Keratinocyte (primary cell): ENCODE measurements around the gene TEX101. TPM values are rescaled to one million over a fixed set of nuclear protein-coding genes. Genes with fewer than 3 reads are reported as not detected.
"Not testable (repeated sequence)": the region's sequence is repeated elsewhere in the genome, so short reads cannot be mapped to it uniquely, and the experiment has no call there.

Experiments
- DNase-seq: peaks from one replicate; pipeline ENCODE4 v3.0.0-alpha.2; 2011; ENCODE audit warnings: low read depth, missing footprints, low spot score
- FAIRE-seq: peaks from 2 replicates; lab custom pipeline; 2011; peaks lifted over from hg19 to GRCh38; lab: Jason Lieb, UNC
- H2AFZ ChIP-seq: 2 replicates; pipeline ENCODE4 v1.6.0; 2012; ENCODE audit warnings: low read length, control low read depth, inconsistent platforms; ENCODE audit not compliant: control insufficient read depth
- H3K27ac ChIP-seq: 2 replicates; pipeline ENCODE4 v1.5.1; 2011; ENCODE audit warnings: low read length; ENCODE audit not compliant: control insufficient read depth, insufficient read depth
- H3K27me3 ChIP-seq: 3 replicates; pipeline ENCODE4 v1.6.0; 2011; ENCODE audit warnings: low read length; ENCODE audit not compliant: control insufficient read depth, insufficient read depth; ENCODE audit errors: extremely low read depth
- H3K36me3 ChIP-seq, 2 experiments: 2 replicates in 1 of 2; 3 replicates in 1 of 2; pipeline ENCODE4 v1.5.1; 2011; ENCODE audit warnings: low read length in 2 of 2, mild to moderate bottlenecking in 1 of 2; ENCODE audit not compliant: control insufficient read depth in 2 of 2, insufficient read depth in 2 of 2; ENCODE audit errors: extremely low read depth in 1 of 2
- H3K4me1 ChIP-seq: 3 replicates; pipeline ENCODE4 v1.5.1; 2011; ENCODE audit warnings: low read length; ENCODE audit not compliant: control insufficient read depth, insufficient read depth; ENCODE audit errors: extremely low read depth
- H3K4me2 ChIP-seq: 3 replicates; pipeline ENCODE4 v1.6.0; 2011; ENCODE audit warnings: low read depth, low read length; ENCODE audit not compliant: control insufficient read depth, insufficient read depth; ENCODE audit errors: extremely low read depth
- H3K4me3 ChIP-seq, 3 experiments: fragments of 200-600 bp in 1 of 3; sonication (generic) in 1 of 3; 2 replicates in 2 of 3; 3 replicates in 1 of 3; pipeline ENCODE4 v1.5.1; 2011 to 2016; ENCODE audit warnings: low read length in 3 of 3, mild to moderate bottlenecking in 3 of 3, control low read depth in 2 of 3, inconsistent platforms in 1 of 3, low read depth in 1 of 3, mixed read lengths in 1 of 3, mixed run types in 1 of 3, moderate library complexity in 1 of 3; ENCODE audit not compliant: control insufficient read depth in 2 of 3, insufficient read depth in 2 of 3; ENCODE audit errors: extremely low read depth in 1 of 3
- H3K79me2 ChIP-seq: 2 replicates; pipeline ENCODE4 v1.6.0; 2012; ENCODE audit warnings: low read length; ENCODE audit not compliant: control insufficient read depth, insufficient read depth
- H3K9ac ChIP-seq: 3 replicates; pipeline ENCODE4 v1.6.0; 2011; ENCODE audit warnings: low read length; ENCODE audit not compliant: control insufficient read depth, insufficient read depth; ENCODE audit errors: extremely low read depth
- H3K9me1 ChIP-seq: 3 replicates; pipeline ENCODE4 v1.6.0; 2011; ENCODE audit warnings: low read length; ENCODE audit not compliant: control insufficient read depth, insufficient read depth; ENCODE audit errors: extremely low read depth
- H3K9me3 ChIP-seq: 2 replicates; pipeline ENCODE4 v1.5.1; 2012; ENCODE audit warnings: low read depth, low read length; ENCODE audit not compliant: control insufficient read depth
- H4K20me1 ChIP-seq: 3 replicates; pipeline ENCODE4 v1.6.0; 2011; ENCODE audit warnings: low read length; ENCODE audit not compliant: control insufficient read depth, insufficient read depth; ENCODE audit errors: extremely low read depth
- EZH2 ChIP-seq: IDR thresholded peaks from one replicate; pipeline ENCODE4 v1.6.1; 2012; ENCODE audit warnings: inconsistent platforms, mild to moderate bottlenecking, low read length, moderate library complexity
- dilution Hi-C: fragments of 300-500 bp; cut with MboI; formaldehyde crosslinking; loops from one replicate; pipeline ENCODE4 v1.7.0; 2020; ENCODE audit warnings: low sequenced_read_pairs; ENCODE audit not compliant: extremely low pct_ligation_motif_present
- polyA minus RNA-seq, 3 experiments: library from RNA; depleted of rRNA, polyadenylated mRNA; stranded (reverse); fragments of >200 nt; gene quantifications; 1 replicate in 1 of 3; 2 replicates in 1 of 3; 3 replicates in 1 of 3; pipeline ENCODE4 v1.2.3, GENCODE V29; 2011
- polyA plus RNA-seq, 5 experiments: library from polyadenylated mRNA; depleted of rRNA in 3 of 5; stranded (reverse) in 3 of 5; stranded (forward) in 1 of 5; unstranded in 1 of 5; fragments of >200 nt; gene quantifications; 1 replicate in 1 of 5; 2 replicates in 3 of 5; 3 replicates in 1 of 5; pipeline versions ENCODE4 v1.2.1 to v1.2.3, GENCODE V29; 2011 to 2012; ENCODE audit warnings: missing spikeins in 2 of 5, low read depth in 1 of 5, low replicate concordance in 1 of 5
- TF ChIP-seq, protein P1 (sequence below), 3 experiments: IDR thresholded peaks in 1 of 3; conservative IDR thresholded peaks in 1 of 3; optimal IDR thresholded peaks in 1 of 3; 2 replicates in 2 of 3; 3 replicates in 1 of 3; pipeline versions ENCODE3 to v1.5.1; 2011; ENCODE audit warnings: low read length in 3 of 3, mild to moderate bottlenecking in 3 of 3, moderate library complexity in 2 of 3, control low read depth in 1 of 3, inconsistent platforms in 1 of 3; ENCODE audit not compliant: insufficient read depth in 2 of 3; ENCODE audit errors: extremely low read depth in 1 of 3

Gene TEX101, protein sequence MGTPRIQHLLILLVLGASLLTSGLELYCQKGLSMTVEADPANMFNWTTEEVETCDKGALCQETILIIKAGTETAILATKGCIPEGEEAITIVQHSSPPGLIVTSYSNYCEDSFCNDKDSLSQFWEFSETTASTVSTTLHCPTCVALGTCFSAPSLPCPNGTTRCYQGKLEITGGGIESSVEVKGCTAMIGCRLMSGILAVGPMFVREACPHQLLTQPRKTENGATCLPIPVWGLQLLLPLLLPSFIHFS
- polyA plus RNA-seq: 0.18 TPM in 1 of 3 replicates, not detected in the others
- 1.5 TPM for polyA plus RNA-seq (2011; ENCODE audit: low read depth)
- 0.11 TPM in 1 of 2 replicates, not detected in the other for polyA plus RNA-seq (2011; cell fraction: cytosol; rRNA removed)
- polyA plus RNA-seq (2011; cell fraction: nucleus; rRNA removed): 0.15 and 0.23 TPM in 2 replicates
- 1.4 TPM in 1 of 2 replicates, not detected in the other for polyA plus RNA-seq (2012; ENCODE audit: low replicate concordance)
- not detected in 3 replicates for polyA minus RNA-seq
- polyA minus RNA-seq (2011; cell fraction: cytosol; rRNA and poly(A)+ RNA removed): not detected
- polyA minus RNA-seq (2011; cell fraction: nucleus; rRNA and poly(A)+ RNA removed): not detected in 2 replicates

DNA sequence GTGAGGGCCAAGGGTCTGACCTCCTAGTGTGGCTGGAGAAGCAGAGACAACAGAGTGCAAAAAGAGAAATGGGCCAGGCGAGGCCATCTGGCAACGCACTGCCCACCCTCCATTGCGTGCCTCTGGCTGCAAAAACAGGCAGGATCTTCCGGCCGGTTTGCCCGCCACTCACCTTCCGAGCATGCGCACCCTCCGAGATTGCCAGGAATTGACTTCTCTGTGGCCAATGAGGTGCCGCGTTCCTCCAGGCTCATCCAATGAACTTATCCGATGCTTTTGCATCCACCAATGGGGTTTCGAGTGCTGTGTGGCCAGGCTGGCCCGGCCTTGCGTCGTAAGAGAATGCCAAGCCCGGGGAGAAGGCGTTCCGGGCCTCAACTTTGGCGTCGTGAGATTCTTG is at the start of gene TEX101:
Gene TEX101 (plus strand): TSS at position 337 of the 400 bp plus-strand sequence. CDS start 1,030 bp downstream, outside the sequence.
- Histone ChIP-seq H4K20me1 (no peaks in the 10 kb centered on the region), H2AFZ (no peak within 1 kb of the TSS), H3K9me3 (no peaks in the 10 kb centered on the region), H3K4me3 (no peak within 1 kb of the TSS), H3K79me2 (no peaks in the 10 kb centered on the region), H3K9ac (no peak within 1 kb of the TSS), H3K36me3 (no peaks in the 10 kb centered on the region), H3K4me2 (no peak within 1 kb of the TSS), H3K27ac (no peak within 1 kb of the TSS), H3K4me1 (no peaks in the 10 kb centered on the region), H3K9me1 (no peaks in the 10 kb centered on the region), H3K27me3 (no peaks in the 10 kb centered on the region)
- no peak for TF ChIP-seq EZH2
- TF ChIP-seq, protein P1, sequence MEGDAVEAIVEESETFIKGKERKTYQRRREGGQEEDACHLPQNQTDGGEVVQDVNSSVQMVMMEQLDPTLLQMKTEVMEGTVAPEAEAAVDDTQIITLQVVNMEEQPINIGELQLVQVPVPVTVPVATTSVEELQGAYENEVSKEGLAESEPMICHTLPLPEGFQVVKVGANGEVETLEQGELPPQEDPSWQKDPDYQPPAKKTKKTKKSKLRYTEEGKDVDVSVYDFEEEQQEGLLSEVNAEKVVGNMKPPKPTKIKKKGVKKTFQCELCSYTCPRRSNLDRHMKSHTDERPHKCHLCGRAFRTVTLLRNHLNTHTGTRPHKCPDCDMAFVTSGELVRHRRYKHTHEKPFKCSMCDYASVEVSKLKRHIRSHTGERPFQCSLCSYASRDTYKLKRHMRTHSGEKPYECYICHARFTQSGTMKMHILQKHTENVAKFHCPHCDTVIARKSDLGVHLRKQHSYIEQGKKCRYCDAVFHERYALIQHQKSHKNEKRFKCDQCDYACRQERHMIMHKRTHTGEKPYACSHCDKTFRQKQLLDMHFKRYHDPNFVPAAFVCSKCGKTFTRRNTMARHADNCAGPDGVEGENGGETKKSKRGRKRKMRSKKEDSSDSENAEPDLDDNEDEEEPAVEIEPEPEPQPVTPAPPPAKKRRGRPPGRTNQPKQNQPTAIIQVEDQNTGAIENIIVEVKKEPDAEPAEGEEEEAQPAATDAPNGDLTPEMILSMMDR (optimal IDR thresholded peaks at IDR 0.05 in 1 of 3, IDR thresholded peaks at IDR 0.05 in 1 of 3, conservative IDR thresholded peaks at IDR 0.05 in 1 of 3; ENCODE audit: extremely low read depth in 1 of 3, insufficient read depth in 2 of 3, low read length in 3 of 3): no peak
- FAIRE-seq (no peak), DNase-seq (no peak)
- dilution Hi-C loops: no loop called here

DNA sequence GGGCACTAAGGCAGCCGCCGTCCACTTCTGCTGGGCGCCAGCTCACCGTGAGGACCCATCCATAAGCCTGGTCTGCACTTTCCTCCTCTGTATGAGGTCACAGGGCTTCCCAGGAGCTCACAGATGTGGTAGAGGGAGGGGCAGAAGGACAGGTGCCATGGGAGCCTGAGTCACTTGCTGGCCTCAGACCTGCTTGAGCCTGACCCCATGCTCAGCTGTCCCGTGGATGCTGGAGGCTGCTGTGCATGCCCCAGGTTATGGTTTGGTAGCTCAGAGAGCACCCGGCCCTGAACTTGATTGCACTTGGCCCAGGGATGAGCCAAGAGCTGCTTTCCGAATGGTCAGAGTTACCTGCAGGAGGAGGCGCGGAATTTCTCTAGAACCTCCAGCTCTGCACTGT is 49.0 kb upstream of the TEX101 start:
- DNase-seq: not testable (repeated sequence)

More for the DNA sequence above, 49.0 kb upstream of the TEX101 start:
- peaks cover 12% of the 10 kb centered on the region for H3K27me3 ChIP-seq
- H3K4me2 ChIP-seq, H3K79me2 ChIP-seq, H4K20me1 ChIP-seq, H3K9me3 ChIP-seq, H2AFZ ChIP-seq, H3K4me3 ChIP-seq, H3K9ac ChIP-seq, dilution Hi-C loops, H3K4me1 ChIP-seq, FAIRE-seq, H3K36me3 ChIP-seq, H3K9me1 ChIP-seq, H3K27ac ChIP-seq: not testable (repeated sequence)
